Cardiac fibroblast (primary cell): Measurements from ENCODE around the gene MTUS2.
A peak's percentile ranks its signal among the peaks of the same experiment; 100 is the strongest.

Experiments used
- DNase-seq, 2 donors: peaks; one replicate each; pipeline versions ENCODE4 v3.0.0 to v3.0.0-alpha.2; 2010; ENCODE audit warnings: low read depth in 2 of 2
- H3K4me3 ChIP-seq, 2 donors: replicated peaks in 1 of 2; 1 replicate in 1 of 2; 2 replicates in 1 of 2; pipeline ENCODE4 v1.5.1; 2011; ENCODE audit warnings: low read depth in 2 of 2, low read length in 2 of 2, mild to moderate bottlenecking in 2 of 2, moderate library complexity in 1 of 2
- CTCF ChIP-seq: IDR thresholded peaks from one replicate; pipeline ENCODE4 v1.5.1; 2011; ENCODE audit warnings: low read depth, mild to moderate bottlenecking, low read length, inconsistent platforms

Gene MTUS2

GRCh38 chr13:29490561-29490885, 670.4 kb downstream of the MTUS2 start:
- no peak for DNase-seq
- TF ChIP-seq CTCF: no peak
- no peak overlapping the region for H3K4me3 ChIP-seq

GRCh38 chr13:29491248-29491647, 671.1 kb downstream of the MTUS2 start:
- DNase-seq: no peak
- no peak overlapping the region for H3K4me3 ChIP-seq
- no peak for TF ChIP-seq CTCF

- TF ChIP-seq CTCF: no peak
- DNase-seq: no peak
- no peak overlapping the region for H3K4me3 ChIP-seq
Observed at GRCh38 chr13:29493796-29494195, 673.7 kb downstream of the MTUS2 start.

GRCh38 chr13:29494520-29494919, 674.4 kb downstream of the MTUS2 start:
- TF ChIP-seq CTCF: no peak
- no peak for DNase-seq
- H3K4me3 ChIP-seq: no peak overlapping the region

GRCh38 chr13:29496241-29496712, 676.1 kb downstream of the MTUS2 start:
- TF ChIP-seq CTCF: no peak
- H3K4me3 ChIP-seq: no peak overlapping the region
- DNase-seq: peak in 1 of 2 donors; percentile 26

GRCh38 chr13:29497137-29497654, 677.1 kb downstream of the MTUS2 start:
- DNase-seq: peak; percentile 31 to 88
- no peak overlapping the region for H3K4me3 ChIP-seq
- no peak for TF ChIP-seq CTCF

GRCh38 chr13:29498426-29499040, 678.4 kb downstream of the MTUS2 start:
- H3K4me3 ChIP-seq: no peak overlapping the region
- no peak for TF ChIP-seq CTCF
- DNase-seq: no peak
